Activated T-helper 1 cell treated with anti-CD3 and anti-CD28 coated beads, Interleukin-2, amount 50 U/mL, for 16 hours (primary cell): ENCODE data around the gene ZNF358.

Experiments
- DNase-seq, 2 donors: peaks; one replicate each; pipeline ENCODE4 v3.0.0-alpha.2; 2020; ENCODE audit warnings: low read depth in 1 of 2, low spot score in 1 of 2

Gene ZNF358

GRCh38 chr19:7515645-7516151 lies at the start of gene ZNF358:
ZNF358 (plus strand) TSS chr19:7516103; CDS start chr19:7519243, 3,140 bp downstream.
- DNase-seq: peak in 1 of 2 donors; percentile 20

- DNase-seq: no peak
Observed at GRCh38 chr19:7467009-7467989, 48.6 kb upstream of the ZNF358 start.

- no peak for DNase-seq
Observed at GRCh38 chr19:7468840-7469239, 47.1 kb upstream of the ZNF358 start.

- no peak for DNase-seq
Observed at GRCh38 chr19:7469669-7470285, 46.1 kb upstream of the ZNF358 start.

- no peak for DNase-seq
Observed at GRCh38 chr19:7470540-7471305, 45.2 kb upstream of the ZNF358 start.

- no peak for DNase-seq
Observed at GRCh38 chr19:7471696-7472615, 43.9 kb upstream of the ZNF358 start.

- DNase-seq: no peak
Observed at GRCh38 chr19:7475665-7476064, 40.2 kb upstream of the ZNF358 start.

- no peak for DNase-seq
Observed at GRCh38 chr19:7476241-7476640, 39.7 kb upstream of the ZNF358 start.

GRCh38 chr19:7476777-7477494 lies 39.0 kb upstream of the ZNF358 start:
- DNase-seq: no peak

GRCh38 chr19:7477758-7478157 lies 38.1 kb upstream of the ZNF358 start:
- no peak for DNase-seq

- DNase-seq: no peak
Observed at GRCh38 chr19:7478173-7478842, 37.6 kb upstream of the ZNF358 start.

GRCh38 chr19:7478843-7479227 lies 37.1 kb upstream of the ZNF358 start:
- DNase-seq: no peak

GRCh38 chr19:7480222-7480969 lies 35.5 kb upstream of the ZNF358 start:
- no peak for DNase-seq

- DNase-seq: no peak
Observed at GRCh38 chr19:7480970-7481255, 35.0 kb upstream of the ZNF358 start.

GRCh38 chr19:7482584-7483439 lies 33.1 kb upstream of the ZNF358 start:
- no peak for DNase-seq

- DNase-seq: no peak
Observed at GRCh38 chr19:7483720-7484201, 32.1 kb upstream of the ZNF358 start.

- no peak for DNase-seq
Observed at GRCh38 chr19:7486923-7487322, 29.0 kb upstream of the ZNF358 start.
